HG02623 (cell line): ENCODE data around the gene DOCK9.

ENCODE experiments used
- ATAC-seq: cut with Tn5 transposase; IDR thresholded peaks from one replicate; pipeline ENCODE4 v1.9.1; 2021; ENCODE audit warnings: moderate library complexity; ENCODE audit not compliant: unreplicated experiment

The DOCK9 gene

GRCh38 chr13:98977568-98978265, at the start of gene DOCK9:
Gene DOCK9, minus strand, starts transcription at chr13:98978064. Its CDS starts 155 bp downstream, at chr13:98977909.
- no peak for ATAC-seq

GRCh38 chr13:99027260-99027659, 49.4 kb upstream of the DOCK9 start:
- ATAC-seq = no peak

GRCh38 chr13:99022941-99023340, 45.1 kb upstream of the DOCK9 start:
- ATAC-seq = no peak

GRCh38 chr13:99018418-99019180, 40.7 kb upstream of the DOCK9 start:
- no peak for ATAC-seq

GRCh38 chr13:99015606-99016490, 38.0 kb upstream of the DOCK9 start:
- ATAC-seq = no peak

GRCh38 chr13:99014522-99014921, 36.7 kb upstream of the DOCK9 start:
- no peak for ATAC-seq

- no peak for ATAC-seq
Observed at GRCh38 chr13:99013951-99014350, 36.1 kb upstream of the DOCK9 start.

- no peak for ATAC-seq
Observed at GRCh38 chr13:99012539-99012938, 34.7 kb upstream of the DOCK9 start.

- ATAC-seq = no peak
Observed at GRCh38 chr13:99009987-99010551, 32.2 kb upstream of the DOCK9 start.

- ATAC-seq = no peak
Observed at GRCh38 chr13:99008577-99008976, 30.7 kb upstream of the DOCK9 start.

GRCh38 chr13:99007414-99007986, 29.6 kb upstream of the DOCK9 start:
- no peak for ATAC-seq

GRCh38 chr13:99005609-99006008, 27.7 kb upstream of the DOCK9 start:
- no peak for ATAC-seq

- no peak for ATAC-seq
Observed at GRCh38 chr13:99004978-99005377, 27.1 kb upstream of the DOCK9 start.

- no peak for ATAC-seq
Observed at GRCh38 chr13:99003851-99004471, 26.1 kb upstream of the DOCK9 start.

GRCh38 chr13:99003186-99003585, 25.3 kb upstream of the DOCK9 start:
- ATAC-seq = no peak

GRCh38 chr13:99002172-99002710, 24.4 kb upstream of the DOCK9 start:
- no peak for ATAC-seq

- ATAC-seq = no peak
Observed at GRCh38 chr13:99000137-99000536, 22.3 kb upstream of the DOCK9 start.

- no peak for ATAC-seq
Observed at GRCh38 chr13:98999639-98999952, 21.7 kb upstream of the DOCK9 start.

- ATAC-seq = no peak
Observed at GRCh38 chr13:98998831-98999638, 21.2 kb upstream of the DOCK9 start.
